Colonic mucosa (tissue), 4 donors: ENCODE data around the gene ALPK3. TPM values are rescaled to one million over a fixed set of nuclear protein-coding genes. Genes with fewer than 3 reads are reported as not detected.

Experiments
- DNase-seq: peaks from one replicate; pipeline ENCODE4 v3.0.0-alpha.2; 2020
- H3K27ac ChIP-seq: fragments of 200-600 bp; one replicate; pipeline ENCODE4 v1.8.0; 2021
- H3K27me3 ChIP-seq: fragments of 200-600 bp; one replicate; pipeline ENCODE4 v1.8.0; 2021
- H3K36me3 ChIP-seq: fragments of 200-600 bp; one replicate; pipeline ENCODE4 v1.8.0; 2021
- H3K4me1 ChIP-seq: fragments of 200-600 bp; one replicate; pipeline ENCODE4 v1.8.0; 2021; ENCODE audit warnings: mild to moderate bottlenecking
- H3K4me3 ChIP-seq: fragments of 200-600 bp; one replicate; pipeline ENCODE4 v1.8.0; 2021
- H3K9ac ChIP-seq, 2 donors: one replicate each; pipeline ENCODE4 v1.7.0; 2013; ENCODE audit warnings: control low read depth in 2 of 2, low read depth in 2 of 2, low read length in 2 of 2
- H3K9me3 ChIP-seq: fragments of 200-600 bp; one replicate; pipeline ENCODE4 v1.8.0; 2021
- CTCF ChIP-seq: fragments of 200-600 bp; IDR thresholded peaks from one replicate; pipeline ENCODE4 v1.8.0; 2022; ENCODE audit warnings: antibody characterized with exemption, mild to moderate bottlenecking
- intact Hi-C: fragments of 100-400 bp; cut with DNase I; formaldehyde crosslinking; loops from one replicate; pipeline ENCODE4 v1.14.1; 2022
- total RNA-seq, 2 donors: library from RNA; stranded (reverse); fragmentation: NEBNext Ultra II Directional in 1 of 2; extraction: Animal tissue kit (Norgen Biotek cat#: 25700) in 1 of 2; gene quantifications; one replicate each; pipeline ENCODE4 v1.2.1, GENCODE V29; 2021
- donor health status: healthy.
- donor health status: DM: no; HTN: no; CAD: no.
- donor health status: DM: no; HTN: no; CAD: no.

The ALPK3 gene
- total RNA-seq, 2 donors from 2014 or later: 0.74 to 2.4 TPM

GRCh38 chr15:84798436-84798946 lies 18.7 kb upstream of the ALPK3 start:
- no peaks in the 10 kb centered on the region for H3K27me3 ChIP-seq
- H3K27ac ChIP-seq: no peak overlapping the region
- H3K9ac ChIP-seq: no peak overlapping the region
- H3K4me1 ChIP-seq: no peaks in the 10 kb centered on the region
- no peak overlapping the region for H3K4me3 ChIP-seq
- no peaks in the 10 kb centered on the region for H3K9me3 ChIP-seq
- intact Hi-C loops: no loop called here
- peaks cover 35% of the 10 kb centered on the region for H3K36me3 ChIP-seq
- no peak for TF ChIP-seq CTCF
- no peak for DNase-seq

- Histone ChIP-seq H3K27me3 (no peaks in the 10 kb centered on the region), H3K36me3 (peaks cover 37% of the 10 kb centered on the region), H3K9ac (no peak overlapping the region), H3K4me1 (no peaks in the 10 kb centered on the region), H3K4me3 (no peak overlapping the region), H3K9me3 (no peaks in the 10 kb centered on the region), H3K27ac (no peak overlapping the region)
- no peak for DNase-seq
- no peak for TF ChIP-seq CTCF
- intact Hi-C loops: no loop called here
Observed at GRCh38 chr15:84799511-84800187, 17.5 kb upstream of the ALPK3 start.

GRCh38 chr15:84800365-84800806 lies 16.8 kb upstream of the ALPK3 start:
- TF ChIP-seq CTCF: no peak

GRCh38 chr15:84804005-84804900 lies 12.9 kb upstream of the ALPK3 start:
- Histone ChIP-seq H3K27ac (no peak overlapping the region), H3K9me3 (no peaks in the 10 kb centered on the region), H3K9ac (no peak overlapping the region), H3K27me3 (no peaks in the 10 kb centered on the region), H3K4me3 (no peak overlapping the region), H3K36me3 (peaks cover 26% of the 10 kb centered on the region), H3K4me1 (no peaks in the 10 kb centered on the region)
- no peak for DNase-seq
- intact Hi-C loops: no loop called here
- no peak for TF ChIP-seq CTCF

More at GRCh38 chr15:84800365-84800806, 16.8 kb upstream of the ALPK3 start:
- H3K27me3 ChIP-seq: no peaks in the 10 kb centered on the region
- no peak overlapping the region for H3K9ac ChIP-seq
- H3K9me3 ChIP-seq: no peaks in the 10 kb centered on the region
- H3K4me1 ChIP-seq: no peaks in the 10 kb centered on the region
- intact Hi-C loops: no loop called here
- H3K36me3 ChIP-seq: peaks cover 37% of the 10 kb centered on the region
- no peak overlapping the region for H3K27ac ChIP-seq
- DNase-seq: no peak
- H3K4me3 ChIP-seq: no peak overlapping the region

- peaks cover 16% of the 10 kb centered on the region for H3K36me3 ChIP-seq
- no peak for TF ChIP-seq CTCF
- no peak for DNase-seq
- no peak overlapping the region for H3K4me3 ChIP-seq
- H3K27me3 ChIP-seq: no peaks in the 10 kb centered on the region
- H3K4me1 ChIP-seq: no peaks in the 10 kb centered on the region
- H3K27ac ChIP-seq: no peak overlapping the region
- H3K9ac ChIP-seq: no peak overlapping the region
- intact Hi-C loops: no loop called here
- H3K9me3 ChIP-seq: no peaks in the 10 kb centered on the region
Observed at GRCh38 chr15:84805221-84805620, 11.9 kb upstream of the ALPK3 start.
